ENCODE data around the gene FBL. TPM values are rescaled to one million over a fixed set of nuclear protein-coding genes. Genes with fewer than 3 reads are reported as not detected.

FBL gene
- polyA plus RNA-seq, 2 of the 4 experiments (the other 2 are of a cell fraction): 716 to 1,141 TPM

GRCh38 chr19:39828015-39828653 is 18.0 kb downstream of the FBL start:
- POLR2A ChIA-PET: interaction anchor here (1.5 kb wide), 1 partner anchor 18 kb away, joined by 4 read pairs; the partner anchor contains the start of gene FBL
- Histone ChIP-seq H3K4me3 (no peak overlapping the region), H3K27ac (no peak overlapping the region), H3K9me3 (no peaks in the 10 kb centered on the region), H3K4me1 (peaks cover 11% of the 10 kb centered on the region), H3K4me2 (no peak overlapping the region)
- CTCF ChIA-PET: interaction anchor here (0.6 to 4.7 kb wide), 13 partner anchors 10 to 296 kb away, joined by 3 to 43 read pairs (median 4); partner anchors contain the start of genes FBL, LEUTX and PSMC4
- no peak for DNase-seq (ENCODE audit: low read depth in 1 of 2, low spot score in 1 of 2)
- ATAC-seq: no peak
- 94% methylated on average over 26 of the region's 26 CpGs for WGBS (ENCODE audit: missing lambda C conversion rate)
- FAIRE-seq: no peak
- TF ChIP-seq ZNF302 (CRISPR knock-in tag; IDR thresholded peaks at IDR 0.05): no peak
- no peak for TF ChIP-seq RAD21 (conservative IDR thresholded peaks at IDR 0.05 in 1 of 2, IDR thresholded peaks at IDR 0.05 in 1 of 2)
- TF ChIP-seq CTCF (IDR thresholded peaks at IDR 0.05): no peak
- no peak for TF ChIP-seq TP53 (CRISPR knock-in tag; IDR thresholded peaks at IDR 0.05)
- TF ChIP-seq HEYL (CRISPR knock-in tag; IDR thresholded peaks at IDR 0.05): no peak
- no peak for TF ChIP-seq PHF8 (IDR thresholded peaks at IDR 0.05; ENCODE audit: borderline replicate concordance, low read depth)
- TF ChIP-seq MYC (IDR thresholded peaks at IDR 0.05; ENCODE audit: borderline replicate concordance, low read length): no peak
- TF ChIP-seq, protein P1, sequence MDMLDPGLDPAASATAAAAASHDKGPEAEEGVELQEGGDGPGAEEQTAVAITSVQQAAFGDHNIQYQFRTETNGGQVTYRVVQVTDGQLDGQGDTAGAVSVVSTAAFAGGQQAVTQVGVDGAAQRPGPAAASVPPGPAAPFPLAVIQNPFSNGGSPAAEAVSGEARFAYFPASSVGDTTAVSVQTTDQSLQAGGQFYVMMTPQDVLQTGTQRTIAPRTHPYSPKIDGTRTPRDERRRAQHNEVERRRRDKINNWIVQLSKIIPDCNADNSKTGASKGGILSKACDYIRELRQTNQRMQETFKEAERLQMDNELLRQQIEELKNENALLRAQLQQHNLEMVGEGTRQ (IDR thresholded peaks at IDR 0.05): no peak
- TF ChIP-seq NFE2L2 (conservative IDR thresholded peaks at IDR 0.05; ENCODE audit: low read length): no peak
- TF ChIP-seq NPAS2 (CRISPR knock-in tag; IDR thresholded peaks at IDR 0.05; ENCODE audit: borderline replicate concordance): no peak
- no peak for TF ChIP-seq MAFK (IDR thresholded peaks at IDR 0.05; ENCODE audit: partially characterized antibody)
- no peak for TF ChIP-seq EP300 (IDR thresholded peaks at IDR 0.05)
- TF ChIP-seq ELK1 (IDR thresholded peaks at IDR 0.05; ENCODE audit: low read depth, low read length): no peak
- TF ChIP-seq SMC3 (IDR thresholded peaks at IDR 0.05): no peak
- TF ChIP-seq ZC3H11A (IDR thresholded peaks at IDR 0.05): no peak
- no peak for TF ChIP-seq RCOR1 (IDR thresholded peaks at IDR 0.05; ENCODE audit: low read depth, low read length)
- TF ChIP-seq HES2 (IDR thresholded peaks at IDR 0.05): no peak
- TF ChIP-seq, protein P2, sequence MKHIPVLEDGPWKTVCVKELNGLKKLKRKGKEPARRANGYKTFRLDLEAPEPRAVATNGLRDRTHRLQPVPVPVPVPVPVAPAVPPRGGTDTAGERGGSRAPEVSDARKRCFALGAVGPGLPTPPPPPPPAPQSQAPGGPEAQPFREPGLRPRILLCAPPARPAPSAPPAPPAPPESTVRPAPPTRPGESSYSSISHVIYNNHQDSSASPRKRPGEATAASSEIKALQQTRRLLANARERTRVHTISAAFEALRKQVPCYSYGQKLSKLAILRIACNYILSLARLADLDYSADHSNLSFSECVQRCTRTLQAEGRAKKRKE (CRISPR knock-in tag; IDR thresholded peaks at IDR 0.05; ENCODE audit: low read depth): no peak
- TF ChIP-seq CEBPB (IDR thresholded peaks at IDR 0.05): no peak
- no peak for TF ChIP-seq JUN (IDR thresholded peaks at IDR 0.05)

DNA sequence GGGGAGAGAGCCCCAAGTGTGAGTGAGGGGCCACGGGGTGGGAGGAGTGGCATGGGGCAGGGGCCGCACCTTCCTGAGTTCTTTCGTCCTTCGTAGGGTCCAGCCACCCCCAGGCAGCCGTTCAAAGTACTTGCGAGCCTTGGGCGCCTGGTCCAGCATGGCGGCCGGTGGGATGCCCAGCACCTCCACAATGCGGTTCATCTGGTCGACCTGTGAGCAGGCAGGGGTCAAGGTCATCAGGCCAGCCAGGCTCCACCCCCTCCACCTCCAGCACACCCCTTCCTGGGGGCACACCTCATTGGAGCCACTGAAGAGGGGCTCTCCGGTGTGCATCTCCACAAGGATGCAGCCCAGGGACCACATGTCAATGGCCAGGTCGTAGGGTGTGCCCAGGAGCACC is 19.0 kb downstream of the FBL start:
- CTCF ChIA-PET: interaction anchor here (0.9 to 4.7 kb wide), 6 partner anchors 9 to 143 kb away, joined by 3 to 43 read pairs (median 4); partner anchors contain the start of gene PSMC4

More for the DNA sequence above, 19.0 kb downstream of the FBL start:
- Histone ChIP-seq H3K9me3 (no peaks in the 10 kb centered on the region), H3K4me3 (no peak overlapping the region), H3K4me1 (peaks cover 2% of the 10 kb centered on the region; the same call in 2 of the 3 replicates), H3K27ac (no peak overlapping the region), H3K4me2 (no peak overlapping the region)
- FAIRE-seq: no peak
- no peak for DNase-seq (ENCODE audit: low read depth in 1 of 2, low spot score in 1 of 2)
- POLR2A ChIA-PET: interaction anchor here (1.5 kb wide), 1 partner anchor 19 kb away, joined by 4 read pairs; the partner anchor contains the start of gene FBL
- ATAC-seq: no peak
- TF ChIP-seq JUNB (IDR thresholded peaks at IDR 0.05) (no peak), KDM1A (IDR thresholded peaks at IDR 0.05; ENCODE audit: low read depth) (no peak)
- TF ChIP-seq, protein P1 (IDR thresholded peaks at IDR 0.05): no peak
- 96% methylated on average over 13 of the region's 13 CpGs for WGBS (ENCODE audit: missing lambda C conversion rate)

Data from A549 (cell line).